ENCODE measurements around the gene MAP1A.

GRCh38 chr15:43509660-43510199, 7.7 kb upstream of the MAP1A start:
- no peak for TF ChIP-seq POLR2AphosphoS5 (IDR thresholded peaks at IDR 0.05; ENCODE audit: low read depth, low read length)
- TF ChIP-seq REST (IDR thresholded peaks at IDR 0.05; ENCODE audit: insufficient read depth in 1 of 2, low read depth in 2 of 2, low read length in 2 of 2): no peak

Measured in PFSK-1 (cell line).